Measurements from ENCODE around the gene PID1. TPM values are rescaled to one million over a fixed set of nuclear protein-coding genes. Genes with fewer than 3 reads are reported as not detected.

PID1 gene
- total RNA-seq, 1 experiment from 2014 or later = 2.6 TPM

GRCh38 chr2:229181641-229182040 is 89.4 kb downstream of the PID1 start:
- H3K4me3 Mint-ChIP-seq = no peak overlapping the region
- H3K27ac Mint-ChIP-seq = no peak overlapping the region
- ChIA-PET POLR2A (no interaction called here), CTCF (no interaction called here)
- H3K9me3 Mint-ChIP-seq = peaks cover 40% of the 10 kb centered on the region
- no peak for DNase-seq (ENCODE audit: low spot score)
- no peaks in the 10 kb centered on the region for H3K4me1 Mint-ChIP-seq
- H3K36me3 Mint-ChIP-seq = peaks cover 15% of the 10 kb centered on the region
- H3K27me3 Mint-ChIP-seq (ENCODE audit: low read depth) = no peaks in the 10 kb centered on the region
- TF ChIP-seq FOXP1 (CRISPR knock-in tag; IDR thresholded peaks at IDR 0.05; ENCODE audit: borderline replicate concordance) (no peak), KAT7 (CRISPR knock-in tag; IDR thresholded peaks at IDR 0.05; ENCODE audit: borderline replicate concordance) (no peak), RELA (CRISPR knock-in tag; IDR thresholded peaks at IDR 0.05; ENCODE audit: borderline replicate concordance) (no peak), HMGXB4 (CRISPR knock-in tag; IDR thresholded peaks at IDR 0.05) (no peak), OVOL2 (CRISPR knock-in tag; IDR thresholded peaks at IDR 0.05; ENCODE audit: borderline replicate concordance) (no peak), NFYB (CRISPR knock-in tag; conservative IDR thresholded peaks at IDR 0.05; ENCODE audit: low read depth) (no peak), HMGA2 (CRISPR knock-in tag; IDR thresholded peaks at IDR 0.05) (no peak), ZBTB21 (CRISPR knock-in tag; IDR thresholded peaks at IDR 0.05; ENCODE audit: borderline replicate concordance) (no peak), ZNF425 (CRISPR knock-in tag; conservative IDR thresholded peaks at IDR 0.05) (no peak), NR1H2 (CRISPR knock-in tag; IDR thresholded peaks at IDR 0.05) (no peak), JUN (CRISPR knock-in tag; IDR thresholded peaks at IDR 0.05) (no peak), GTF2I (CRISPR knock-in tag; conservative IDR thresholded peaks at IDR 0.05) (no peak), ZNF317 (CRISPR knock-in tag; IDR thresholded peaks at IDR 0.05; ENCODE audit: borderline replicate concordance, low read depth) (no peak)
- TF ChIP-seq, protein P1, sequence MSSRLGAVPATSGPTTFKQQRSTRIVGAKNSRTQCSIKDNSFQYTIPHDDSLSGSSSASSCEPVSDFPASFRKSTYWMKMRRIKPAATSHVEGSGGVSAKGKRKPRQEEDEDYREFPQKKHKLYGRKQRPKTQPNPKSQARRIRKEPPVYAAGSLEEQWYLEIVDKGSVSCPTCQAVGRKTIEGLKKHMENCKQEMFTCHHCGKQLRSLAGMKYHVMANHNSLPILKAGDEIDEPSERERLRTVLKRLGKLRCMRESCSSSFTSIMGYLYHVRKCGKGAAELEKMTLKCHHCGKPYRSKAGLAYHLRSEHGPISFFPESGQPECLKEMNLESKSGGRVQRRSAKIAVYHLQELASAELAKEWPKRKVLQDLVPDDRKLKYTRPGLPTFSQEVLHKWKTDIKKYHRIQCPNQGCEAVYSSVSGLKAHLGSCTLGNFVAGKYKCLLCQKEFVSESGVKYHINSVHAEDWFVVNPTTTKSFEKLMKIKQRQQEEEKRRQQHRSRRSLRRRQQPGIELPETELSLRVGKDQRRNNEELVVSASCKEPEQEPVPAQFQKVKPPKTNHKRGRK (CRISPR knock-in tag; IDR thresholded peaks at IDR 0.05; ENCODE audit: borderline replicate concordance) = no peak
- TF ChIP-seq, protein P2, sequence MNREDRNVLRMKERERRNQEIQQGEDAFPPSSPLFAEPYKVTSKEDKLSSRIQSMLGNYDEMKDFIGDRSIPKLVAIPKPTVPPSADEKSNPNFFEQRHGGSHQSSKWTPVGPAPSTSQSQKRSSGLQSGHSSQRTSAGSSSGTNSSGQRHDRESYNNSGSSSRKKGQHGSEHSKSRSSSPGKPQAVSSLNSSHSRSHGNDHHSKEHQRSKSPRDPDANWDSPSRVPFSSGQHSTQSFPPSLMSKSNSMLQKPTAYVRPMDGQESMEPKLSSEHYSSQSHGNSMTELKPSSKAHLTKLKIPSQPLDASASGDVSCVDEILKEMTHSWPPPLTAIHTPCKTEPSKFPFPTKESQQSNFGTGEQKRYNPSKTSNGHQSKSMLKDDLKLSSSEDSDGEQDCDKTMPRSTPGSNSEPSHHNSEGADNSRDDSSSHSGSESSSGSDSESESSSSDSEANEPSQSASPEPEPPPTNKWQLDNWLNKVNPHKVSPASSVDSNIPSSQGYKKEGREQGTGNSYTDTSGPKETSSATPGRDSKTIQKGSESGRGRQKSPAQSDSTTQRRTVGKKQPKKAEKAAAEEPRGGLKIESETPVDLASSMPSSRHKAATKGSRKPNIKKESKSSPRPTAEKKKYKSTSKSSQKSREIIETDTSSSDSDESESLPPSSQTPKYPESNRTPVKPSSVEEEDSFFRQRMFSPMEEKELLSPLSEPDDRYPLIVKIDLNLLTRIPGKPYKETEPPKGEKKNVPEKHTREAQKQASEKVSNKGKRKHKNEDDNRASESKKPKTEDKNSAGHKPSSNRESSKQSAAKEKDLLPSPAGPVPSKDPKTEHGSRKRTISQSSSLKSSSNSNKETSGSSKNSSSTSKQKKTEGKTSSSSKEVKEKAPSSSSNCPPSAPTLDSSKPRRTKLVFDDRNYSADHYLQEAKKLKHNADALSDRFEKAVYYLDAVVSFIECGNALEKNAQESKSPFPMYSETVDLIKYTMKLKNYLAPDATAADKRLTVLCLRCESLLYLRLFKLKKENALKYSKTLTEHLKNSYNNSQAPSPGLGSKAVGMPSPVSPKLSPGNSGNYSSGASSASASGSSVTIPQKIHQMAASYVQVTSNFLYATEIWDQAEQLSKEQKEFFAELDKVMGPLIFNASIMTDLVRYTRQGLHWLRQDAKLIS (CRISPR knock-in tag; IDR thresholded peaks at IDR 0.05; ENCODE audit: borderline replicate concordance) = no peak
- TF ChIP-seq, protein P3, sequence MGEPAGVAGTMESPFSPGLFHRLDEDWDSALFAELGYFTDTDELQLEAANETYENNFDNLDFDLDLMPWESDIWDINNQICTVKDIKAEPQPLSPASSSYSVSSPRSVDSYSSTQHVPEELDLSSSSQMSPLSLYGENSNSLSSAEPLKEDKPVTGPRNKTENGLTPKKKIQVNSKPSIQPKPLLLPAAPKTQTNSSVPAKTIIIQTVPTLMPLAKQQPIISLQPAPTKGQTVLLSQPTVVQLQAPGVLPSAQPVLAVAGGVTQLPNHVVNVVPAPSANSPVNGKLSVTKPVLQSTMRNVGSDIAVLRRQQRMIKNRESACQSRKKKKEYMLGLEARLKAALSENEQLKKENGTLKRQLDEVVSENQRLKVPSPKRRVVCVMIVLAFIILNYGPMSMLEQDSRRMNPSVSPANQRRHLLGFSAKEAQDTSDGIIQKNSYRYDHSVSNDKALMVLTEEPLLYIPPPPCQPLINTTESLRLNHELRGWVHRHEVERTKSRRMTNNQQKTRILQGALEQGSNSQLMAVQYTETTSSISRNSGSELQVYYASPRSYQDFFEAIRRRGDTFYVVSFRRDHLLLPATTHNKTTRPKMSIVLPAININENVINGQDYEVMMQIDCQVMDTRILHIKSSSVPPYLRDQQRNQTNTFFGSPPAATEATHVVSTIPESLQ (CRISPR knock-in tag; IDR thresholded peaks at IDR 0.05) = no peak
- no peak for ATAC-seq
